Endothelial cell of hepatic sinusoid (primary cell): ENCODE data around the gene FADS2.

Experiments
- in situ Hi-C: cut with HindIII; loops from 2 replicates; pipeline ENCODE4 v1.10.0; 2017; ENCODE audit warnings: low sequenced_read_pairs

FADS2 gene

DNA sequence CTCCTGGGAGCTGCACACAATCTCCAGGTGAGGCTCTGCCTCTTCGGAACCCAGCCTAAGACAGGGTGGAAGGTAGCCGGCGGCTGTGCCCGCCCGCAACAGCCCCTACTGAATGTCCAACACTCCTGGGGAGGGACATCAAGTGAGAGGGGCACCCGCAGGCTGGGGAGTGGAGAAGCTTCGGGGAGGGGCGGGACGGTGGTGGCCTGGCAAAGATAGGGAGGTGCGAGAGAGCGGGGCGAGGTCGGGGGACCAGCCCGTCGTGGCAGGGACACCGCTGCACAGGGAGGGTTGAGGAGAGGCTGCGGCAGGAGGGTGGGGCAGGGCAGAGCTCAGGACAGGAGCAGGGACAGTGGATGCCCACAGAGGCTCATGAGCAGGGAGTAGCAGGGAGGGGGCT is 72.2 kb downstream of the FADS2 start:
- in situ Hi-C loops, result loop anchor here (5.0 kb wide), 3 partner anchors 53 to 202 kb away; no protein-coding TSS in a partner anchor

DNA sequence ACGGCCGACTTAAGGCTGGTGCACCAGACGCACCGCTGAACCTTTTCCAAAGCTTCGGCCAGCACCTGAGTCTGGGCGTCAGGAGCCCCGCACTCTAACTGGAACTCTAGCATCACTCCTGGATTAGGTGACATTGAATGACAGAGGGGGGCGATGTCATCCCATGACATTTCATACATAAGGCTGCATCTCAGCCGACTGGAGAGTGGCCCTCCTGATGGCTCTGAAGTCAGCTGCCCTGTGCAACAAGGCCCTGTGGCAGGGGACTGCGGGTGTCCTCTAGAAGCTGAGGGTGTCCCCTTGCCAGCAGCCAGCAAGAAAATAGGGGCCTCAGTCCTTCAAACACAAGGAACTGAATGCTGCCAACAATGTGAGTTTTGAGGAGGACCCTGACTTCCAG is 73.3 kb downstream of the FADS2 start:
- in situ Hi-C loops, result loop anchor here (5.0 kb wide), 3 partner anchors 54 to 201 kb away; no protein-coding TSS in a partner anchor

DNA sequence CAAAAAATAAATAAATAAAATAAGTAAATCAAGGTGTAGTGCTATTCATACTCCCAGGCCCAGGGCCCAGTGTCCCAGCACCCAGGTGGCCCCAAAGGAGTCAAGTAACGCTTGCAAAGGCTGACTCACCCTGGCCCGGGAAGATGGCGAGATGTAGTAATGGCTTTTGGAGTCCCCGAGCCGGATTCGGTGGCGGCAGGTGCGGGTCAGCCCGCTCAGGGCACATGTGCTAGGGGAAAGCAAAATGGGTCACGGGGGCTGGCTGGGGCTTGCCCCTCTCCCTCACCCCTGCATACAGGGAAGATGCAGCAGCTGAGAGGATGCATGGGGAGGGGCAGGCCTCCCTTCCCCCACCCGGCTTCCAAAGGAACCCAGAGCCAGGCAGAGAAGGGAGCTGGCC is 74.2 kb downstream of the FADS2 start:
- in situ Hi-C loops, result loop anchor here (5.0 kb wide), 3 partner anchors 55 to 200 kb away; no protein-coding TSS in a partner anchor

DNA sequence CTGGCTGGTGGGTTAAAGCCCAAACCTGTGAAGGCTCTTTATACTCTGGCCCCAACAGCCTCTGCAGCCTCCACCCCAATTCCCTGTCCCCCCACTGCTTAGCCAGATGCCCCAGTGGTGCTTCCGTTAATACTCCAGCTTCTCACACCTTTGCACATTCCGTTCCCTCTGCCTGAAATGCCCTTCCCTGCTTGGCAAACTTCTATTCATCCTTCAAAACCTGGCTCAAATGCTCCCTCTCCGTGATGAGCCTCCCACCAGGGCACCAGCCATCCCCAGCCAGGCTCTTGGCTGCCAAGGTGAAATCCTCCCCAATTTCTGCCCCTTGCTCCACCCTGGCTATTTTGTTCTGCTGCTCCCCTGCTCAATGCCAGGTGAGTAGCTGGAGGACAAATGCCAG is 75.7 kb downstream of the FADS2 start:
- in situ Hi-C loops, result loop anchor here (5.0 kb wide), 3 partner anchors 57 to 198 kb away; no protein-coding TSS in a partner anchor

DNA sequence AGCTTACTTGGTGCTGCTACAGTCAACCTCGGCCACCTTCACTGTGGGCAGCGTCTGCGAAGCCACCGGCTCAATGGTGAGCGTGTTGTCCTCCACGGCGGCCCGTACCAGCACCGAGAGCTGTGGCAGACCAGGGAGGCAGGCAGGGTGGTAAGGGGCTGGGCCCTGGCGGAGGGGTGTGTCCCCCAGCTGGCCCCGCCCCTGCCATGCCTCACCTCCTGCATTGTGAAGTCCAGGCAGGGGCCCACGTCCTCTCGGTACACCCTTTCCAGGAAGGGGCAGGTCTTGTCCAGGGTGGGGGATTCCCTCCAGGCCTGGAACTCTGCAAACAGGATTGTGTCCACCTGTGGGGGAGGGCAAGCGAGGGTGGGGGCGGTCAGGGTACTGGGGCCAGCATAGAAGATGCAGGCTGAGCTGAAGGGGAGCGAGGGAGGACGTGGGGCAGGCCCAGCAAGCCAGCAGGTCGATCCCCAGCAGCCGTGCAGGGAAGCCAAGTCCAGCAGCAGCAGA is 76.5 kb downstream of the FADS2 start:
- in situ Hi-C loops, result loop anchor here (5.0 kb wide), 3 partner anchors 57 to 198 kb away; no protein-coding TSS in a partner anchor

DNA sequence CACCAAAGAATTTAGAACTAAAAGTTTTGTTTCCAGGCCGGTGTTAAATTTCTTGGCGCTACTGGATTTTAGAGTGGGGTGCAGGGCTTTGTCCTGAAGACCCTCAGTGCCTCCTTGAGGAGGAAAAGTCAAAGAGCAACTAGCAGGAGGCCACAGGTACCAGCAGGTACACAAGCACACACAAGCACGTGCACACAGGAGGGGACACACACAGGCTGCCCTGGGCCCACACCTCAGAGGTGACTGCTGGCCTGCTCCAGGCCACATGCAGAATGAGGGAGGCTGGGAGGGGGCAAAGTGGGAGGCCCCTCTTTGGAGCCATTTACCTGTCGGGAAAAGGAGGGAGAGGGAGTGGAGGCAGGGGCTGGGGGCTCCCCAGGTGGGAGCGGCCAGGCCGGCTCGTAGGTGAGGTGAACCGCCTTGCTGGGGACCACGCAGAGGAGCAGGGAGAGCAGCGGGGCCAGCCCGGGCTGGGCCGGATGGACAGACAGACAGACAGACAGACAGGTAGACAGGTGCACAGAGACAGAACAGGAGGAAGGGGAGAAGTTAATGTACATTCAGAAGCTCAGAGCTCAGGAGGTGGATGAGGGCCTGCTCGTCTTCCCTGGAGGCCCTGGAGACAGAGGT is 77.1 kb downstream of the FADS2 start:
- in situ Hi-C loops, result no loop called here

DNA sequence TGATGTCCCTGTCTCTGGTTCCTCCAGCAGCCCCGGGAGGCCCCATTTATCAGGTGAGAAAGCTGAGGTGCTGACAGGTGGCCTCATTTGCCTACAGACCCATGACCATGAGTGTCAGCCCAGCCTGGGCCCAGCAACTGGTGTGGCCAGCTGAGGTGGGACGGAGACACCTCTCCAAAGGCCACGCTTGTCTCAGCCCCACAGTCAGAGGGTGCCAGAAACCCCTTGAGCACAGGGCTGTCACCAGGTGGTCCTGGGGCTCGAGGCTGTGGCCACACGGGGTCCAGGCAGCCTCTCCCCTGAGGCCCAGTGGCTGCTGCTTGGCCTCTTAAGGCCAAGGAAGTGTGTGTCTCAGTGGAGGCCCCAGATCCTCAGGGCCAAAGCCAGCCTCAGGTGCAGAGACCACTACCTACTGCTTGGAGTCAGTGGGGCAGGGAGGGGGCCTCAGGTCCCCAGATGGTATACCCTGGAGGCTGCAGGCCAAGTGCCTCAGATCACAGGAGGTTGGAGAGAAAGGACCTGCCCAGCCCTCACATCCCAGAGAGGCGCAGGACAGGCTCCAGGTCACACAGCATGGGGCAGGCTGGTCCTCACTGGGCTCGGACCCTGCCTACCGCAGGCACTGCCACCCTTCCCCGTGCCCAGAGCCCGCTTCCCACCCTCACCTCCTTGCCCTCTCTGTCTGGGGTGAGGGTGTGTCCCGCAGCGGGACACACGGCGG is 77.9 kb downstream of the FADS2 start:
- in situ Hi-C loops, result no loop called here

DNA sequence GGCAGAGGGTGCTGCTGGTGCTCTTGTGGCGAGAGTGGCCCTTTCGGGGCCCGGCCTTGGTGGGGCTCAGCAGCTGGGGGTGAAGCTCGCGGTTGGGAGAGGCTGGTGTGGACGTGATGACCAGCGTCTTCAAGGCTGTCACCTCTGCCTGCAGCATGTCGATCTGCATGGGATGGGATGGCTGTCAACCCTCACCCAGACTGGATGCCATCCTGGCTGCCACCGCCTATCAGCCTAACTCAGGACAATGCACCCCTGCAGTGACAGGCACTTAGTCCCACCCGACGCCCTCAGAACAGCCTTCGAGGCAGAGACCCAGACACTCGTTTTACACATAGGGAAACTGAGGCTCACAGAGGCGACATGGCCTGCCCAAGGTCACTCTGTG is 78.4 kb downstream of the FADS2 start:
- in situ Hi-C loops, result no loop called here

DNA sequence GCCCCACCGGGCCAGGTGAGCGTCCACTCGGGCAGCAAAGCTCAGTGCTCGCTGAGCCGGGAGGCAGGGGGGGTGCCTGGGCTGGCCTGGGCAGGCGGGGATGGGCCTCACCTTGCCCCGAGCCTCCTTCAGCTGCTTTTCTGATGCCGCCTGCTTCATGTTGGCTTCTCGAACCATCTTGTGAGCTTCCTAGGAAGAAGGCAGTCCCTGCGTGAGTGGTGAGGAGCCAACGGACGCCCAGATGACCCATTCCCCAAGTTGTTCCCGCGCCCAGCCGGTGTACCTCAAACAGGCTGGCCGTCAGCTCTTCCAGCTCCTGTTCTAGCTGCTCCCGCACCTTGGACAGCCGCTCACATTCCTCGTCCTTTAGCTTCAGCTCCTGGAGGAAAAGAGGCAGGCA is 79.2 kb downstream of the FADS2 start:
- in situ Hi-C loops, result no loop called here

DNA sequence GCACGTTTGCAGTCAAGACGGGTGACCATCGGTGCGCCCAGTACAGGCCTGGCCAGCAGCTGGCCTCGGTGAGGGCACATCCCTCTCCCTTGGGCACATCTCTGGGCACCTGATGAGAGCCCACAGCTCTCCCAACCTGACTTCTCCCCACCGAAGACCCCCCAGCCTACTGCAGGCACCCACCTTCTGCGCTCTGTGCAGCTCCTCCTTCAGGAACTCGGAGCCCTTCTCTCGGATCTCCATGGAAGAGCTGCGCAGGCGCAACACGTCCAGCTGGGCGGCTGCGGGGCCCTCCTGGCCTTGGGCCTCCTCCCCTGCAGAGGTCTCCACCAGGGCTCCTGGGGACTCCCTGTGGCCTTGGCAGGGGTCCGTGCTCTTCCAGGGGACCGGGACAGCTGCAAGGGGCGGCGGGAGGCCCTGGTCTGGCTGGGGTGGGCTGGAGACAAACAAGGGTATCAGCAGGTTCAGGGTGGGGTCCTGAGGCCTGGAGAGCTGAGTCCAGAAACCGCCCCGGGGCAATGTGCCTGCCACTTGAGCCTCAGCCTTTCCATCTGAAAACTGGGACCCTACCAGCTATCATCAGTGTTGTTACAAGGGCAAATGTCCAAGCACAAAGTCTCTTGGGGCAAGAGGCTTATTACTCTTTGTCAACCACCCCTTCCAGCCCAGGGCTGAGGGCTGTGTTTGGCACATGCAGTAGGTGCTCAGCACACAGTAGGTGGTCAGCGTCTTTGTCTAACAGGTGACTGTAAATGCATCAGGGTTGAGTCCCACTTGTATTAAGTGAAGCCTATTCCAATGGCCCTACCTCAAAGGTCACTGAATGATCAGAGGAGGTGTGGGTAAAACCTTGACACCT is 80.0 kb downstream of the FADS2 start:
- in situ Hi-C loops, result no loop called here

DNA sequence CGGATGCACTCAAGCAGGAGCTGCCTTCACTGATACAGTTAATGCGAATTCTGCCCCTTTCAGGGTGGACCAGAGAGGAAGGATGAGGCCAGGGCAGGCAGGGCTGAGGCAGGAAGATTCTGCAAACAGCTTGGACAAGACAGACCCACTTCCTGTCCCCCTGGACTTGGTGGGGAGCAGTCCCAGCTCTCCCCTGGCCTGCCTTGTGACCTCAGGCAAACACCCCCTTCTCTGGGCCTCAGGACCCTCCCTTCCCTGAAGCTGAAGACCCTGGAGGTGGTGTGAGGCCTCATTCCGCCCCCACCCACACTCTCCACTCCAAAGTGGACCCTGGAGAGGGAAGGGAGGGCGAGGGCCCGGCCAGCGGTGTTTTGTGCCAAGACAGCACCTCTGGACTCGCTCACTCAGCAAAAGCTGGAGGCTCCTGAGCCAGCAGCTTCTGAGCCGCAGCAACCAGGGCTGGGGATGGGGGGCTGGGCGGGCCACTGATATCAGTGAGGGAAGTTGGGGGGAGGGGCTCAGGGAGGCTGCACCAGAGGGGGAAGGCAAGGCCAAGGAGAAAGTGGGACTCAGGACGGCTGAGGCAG is 80.7 kb downstream of the FADS2 start:
- in situ Hi-C loops, result no loop called here

DNA sequence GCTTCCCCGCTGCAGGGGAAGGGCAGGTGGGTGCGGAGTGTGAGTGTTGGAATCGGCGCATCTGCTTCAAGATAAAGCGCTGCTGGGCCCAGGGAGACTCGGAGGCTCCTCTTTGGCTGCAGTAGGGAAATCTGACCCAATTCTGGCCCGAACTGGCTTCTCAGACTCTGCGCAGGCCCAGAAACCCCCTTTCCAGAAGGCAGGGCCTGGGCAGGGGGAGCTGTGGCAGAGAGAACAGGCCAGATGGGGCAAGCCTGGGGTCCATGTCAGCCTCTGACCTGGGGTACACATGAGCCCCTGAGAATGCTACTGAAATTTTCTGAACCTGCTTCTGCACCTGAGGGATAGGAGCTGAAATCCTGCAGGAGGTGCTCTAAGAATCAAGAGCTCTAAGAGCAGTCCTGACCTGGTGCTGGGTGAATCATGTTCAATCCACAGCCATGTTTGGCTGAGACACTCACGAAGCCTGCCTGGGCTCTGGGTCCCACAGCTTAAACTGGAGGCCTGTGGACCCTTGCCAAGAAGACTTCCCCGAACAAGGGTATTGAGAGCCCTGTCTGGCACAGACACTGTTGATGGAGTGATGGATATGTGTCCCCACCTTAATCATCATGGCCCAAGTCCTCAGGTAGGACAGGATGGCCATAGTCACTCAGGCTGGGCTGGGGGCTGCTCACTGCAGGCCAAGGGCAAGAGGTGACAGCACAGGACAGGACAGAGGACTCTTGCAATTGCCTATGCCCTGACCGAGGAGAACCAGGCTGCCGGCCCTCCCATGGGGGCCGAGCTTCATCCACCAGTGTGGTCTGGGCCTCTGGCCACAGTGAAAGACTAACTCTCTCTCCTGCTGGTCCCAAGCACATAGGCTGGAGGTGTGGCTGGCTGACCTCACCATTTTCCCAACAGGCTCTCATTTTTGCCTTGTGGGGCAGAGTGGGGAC is 82.4 kb downstream of the FADS2 start:
- in situ Hi-C loops, result no loop called here

DNA sequence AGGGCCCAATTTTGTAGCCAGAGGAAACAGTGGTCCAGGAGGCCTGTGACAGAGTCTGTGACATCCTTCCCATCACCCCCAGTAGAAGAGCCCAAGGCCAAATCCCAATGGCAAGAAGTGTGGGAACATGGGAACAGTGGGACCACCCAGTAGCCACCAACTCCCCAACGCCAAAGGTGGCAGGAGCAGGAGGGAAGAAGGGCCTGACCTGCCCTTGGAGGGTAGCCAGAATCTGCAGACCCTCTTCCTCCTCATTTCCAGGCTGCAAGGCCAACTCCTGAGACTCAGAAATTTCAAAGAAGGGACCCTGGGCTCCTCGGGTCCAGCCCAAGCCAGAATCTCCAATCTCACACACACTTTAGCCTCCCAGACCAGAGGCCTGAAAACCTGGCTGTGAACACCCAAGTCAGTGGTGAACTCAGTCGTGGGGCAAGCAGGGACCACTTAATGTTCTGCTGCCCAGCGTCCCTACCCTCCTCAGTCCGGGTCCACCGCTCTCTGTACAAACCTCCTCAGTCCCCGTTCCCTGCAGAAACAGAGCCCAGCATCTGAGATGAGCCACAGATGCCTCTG is 83.1 kb downstream of the FADS2 start:
- in situ Hi-C loops, result no loop called here

DNA sequence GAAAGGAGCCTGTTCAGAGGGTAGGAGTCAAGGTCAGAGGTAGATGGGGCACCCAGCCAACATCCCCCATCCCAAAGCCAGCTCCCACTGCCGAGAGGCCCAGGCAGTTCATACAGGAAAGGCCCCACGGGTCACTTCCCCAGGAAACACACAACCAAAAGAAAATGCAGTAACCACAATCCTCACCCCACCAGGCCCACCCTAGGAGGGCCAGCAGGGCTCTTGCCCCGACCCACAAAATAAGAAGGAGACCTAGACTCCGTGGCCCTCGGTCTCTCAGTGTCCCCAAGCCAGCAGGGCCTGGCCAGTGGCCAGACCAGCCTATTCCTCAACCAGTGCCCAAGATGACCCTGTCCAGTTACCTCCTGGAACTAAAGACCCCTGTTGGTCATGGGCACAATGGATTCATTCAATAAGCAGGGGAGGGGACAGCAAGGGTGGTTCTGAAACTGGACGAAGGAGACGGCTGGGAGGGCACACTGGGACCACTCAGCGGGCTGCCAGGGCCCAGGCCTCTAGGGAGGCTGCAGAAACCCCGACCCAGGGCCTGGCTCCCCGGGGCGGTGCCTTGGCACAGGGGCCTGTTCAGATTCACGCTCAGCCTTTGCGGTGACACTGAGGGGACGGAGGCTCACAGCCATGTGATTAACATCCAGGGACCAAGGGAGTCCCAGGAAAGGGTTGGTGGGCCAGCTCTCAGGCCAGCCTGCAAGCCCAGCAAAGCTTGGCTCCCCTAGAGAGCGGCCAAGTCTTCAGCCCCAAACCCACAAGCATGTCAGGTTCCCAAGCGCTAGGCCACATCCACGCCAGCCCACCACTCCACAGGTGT is 83.8 kb downstream of the FADS2 start:
- in situ Hi-C loops, result no loop called here

DNA sequence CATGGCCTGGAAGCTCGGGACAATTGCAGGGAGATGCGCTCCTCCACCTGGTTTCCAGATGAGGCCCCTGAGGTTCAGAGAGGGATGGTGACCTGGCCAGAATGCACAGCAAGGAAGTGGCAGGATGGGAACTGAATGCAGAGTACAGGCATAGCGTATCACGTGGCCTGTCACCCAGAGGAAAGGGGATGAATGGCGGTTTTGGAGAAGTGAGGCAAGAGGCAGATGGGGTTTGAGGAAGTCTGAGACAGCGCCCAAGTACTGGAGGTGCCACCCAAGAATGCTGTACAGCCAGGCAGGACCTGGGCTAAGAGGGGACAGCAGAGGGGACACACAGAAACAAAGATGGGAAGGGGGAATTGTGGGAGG is 84.4 kb downstream of the FADS2 start:
- in situ Hi-C loops, result no loop called here

DNA sequence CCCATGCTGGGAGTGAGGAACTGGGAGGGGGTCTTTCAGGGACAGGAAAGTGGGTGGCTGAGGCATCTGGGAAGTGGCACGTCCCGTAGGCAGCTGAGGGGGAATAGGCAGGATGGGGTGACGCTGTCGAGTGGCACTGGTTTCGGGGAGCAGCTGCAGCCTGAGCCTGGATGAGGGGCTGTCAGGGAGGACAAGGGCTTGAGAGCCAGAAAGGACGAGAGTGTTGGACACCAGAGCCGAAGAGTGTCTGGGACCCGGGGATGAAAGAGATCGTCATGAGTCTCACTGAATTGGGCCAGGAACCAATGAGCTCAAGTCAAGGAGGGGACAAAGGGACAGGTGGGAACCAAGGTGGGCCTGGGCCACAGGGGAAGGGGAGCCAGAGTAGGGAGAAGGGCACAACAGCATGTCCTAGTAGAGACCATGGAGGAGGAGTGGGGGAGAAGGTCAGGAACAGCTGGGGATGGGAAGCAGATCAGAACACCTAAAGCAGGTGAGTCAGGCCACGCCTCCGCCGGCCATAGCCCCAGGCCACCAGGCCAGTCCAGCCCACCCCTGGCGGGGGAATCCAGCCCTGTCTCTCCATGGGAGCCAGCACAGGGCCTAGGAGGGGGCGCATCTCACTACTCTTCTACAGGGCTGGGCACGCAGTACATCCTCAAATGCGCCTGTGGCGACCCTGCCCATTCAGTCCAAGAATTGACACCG is 85.0 kb downstream of the FADS2 start:
- in situ Hi-C loops, result no loop called here

DNA sequence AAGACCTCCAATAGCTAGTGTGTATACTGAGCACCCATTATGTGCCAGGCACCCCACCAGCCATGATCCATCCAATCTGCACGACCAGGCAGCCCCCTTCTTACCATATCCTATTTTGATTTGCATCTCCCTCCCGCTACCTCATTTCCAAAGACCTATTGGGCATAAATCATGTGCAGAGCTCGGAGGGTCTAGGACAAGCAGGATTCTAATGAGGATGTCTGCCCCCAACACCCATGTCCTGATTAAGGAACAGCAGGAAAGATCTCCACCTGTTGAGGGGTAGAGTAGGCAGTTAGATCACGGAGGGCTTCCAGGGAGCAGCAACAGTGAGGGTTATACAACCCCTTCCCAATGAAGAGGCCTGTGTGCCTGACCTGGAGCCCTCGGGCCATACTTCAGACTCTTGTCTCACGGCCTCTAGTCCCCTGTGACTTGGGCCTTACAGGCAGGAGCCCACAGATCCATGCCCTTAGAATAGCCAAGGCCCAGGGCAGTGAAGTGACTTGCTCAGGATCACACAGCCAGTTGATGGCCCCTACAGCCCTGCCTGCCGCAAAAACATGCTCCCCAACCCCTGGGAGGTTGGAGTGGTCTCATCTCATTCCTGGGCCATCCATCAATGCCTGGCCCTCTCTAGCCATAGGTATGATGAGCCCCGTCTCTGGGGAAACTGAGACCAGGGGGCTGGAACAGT is 85.7 kb downstream of the FADS2 start:
- in situ Hi-C loops, result no loop called here
